Measurements from ENCODE around the gene TRIM14. TPM values are rescaled to one million over a fixed set of nuclear protein-coding genes. Genes with fewer than 3 reads are reported as not detected.

TRIM14 gene
- total and polyA plus RNA-seq, 2 of the 4 experiments (the other 2 are of a cell fraction): 3.0 to 8.5 TPM

DNA sequence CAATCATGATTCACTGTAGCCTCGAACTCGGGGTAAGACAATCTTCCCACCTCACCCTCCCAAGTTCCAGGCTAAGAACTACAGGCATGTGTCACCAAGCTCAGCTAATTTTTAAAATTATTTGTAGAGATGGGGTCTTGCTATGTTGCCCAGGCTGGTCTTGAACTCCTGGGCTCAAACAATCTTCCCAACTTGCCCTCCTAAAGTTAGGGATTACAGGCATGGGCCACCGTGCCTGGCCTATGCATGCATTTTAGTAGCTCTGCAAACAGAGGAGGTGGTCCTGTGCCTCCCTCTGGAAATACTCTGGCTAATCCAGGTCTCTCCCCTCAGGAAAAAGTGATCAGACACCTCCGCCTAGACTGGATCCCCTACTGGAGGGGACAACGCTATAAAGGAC is 21.5 kb upstream of the TRIM14 start:
- Histone ChIP-seq H4K8ac (ENCODE audit: low read depth in 2 of 2, low read length in 2 of 2) (no peak overlapping the region), H4K5ac (ENCODE audit: low read depth, low read length) (no peak overlapping the region), H2BK120ac (ENCODE audit: low read depth, low read length) (no peak overlapping the region), H3K18ac (ENCODE audit: low read depth, low read length) (no peak overlapping the region), H3K4me2 (ENCODE audit: low read depth, low read length) (no peak overlapping the region), H3K9me1 (ENCODE audit: insufficient read depth, low read length) (no peaks in the 10 kb centered on the region; the same call in 1 of the 2 replicates), H3K9me3 (ENCODE audit: control insufficient read depth, insufficient read depth, low read length) (no peaks in the 10 kb centered on the region), H3K23ac (ENCODE audit: low read depth, low read length) (no peak overlapping the region), H2BK15ac (ENCODE audit: low read depth, low read length) (no peak overlapping the region), H2AFZ (replicated peaks; ENCODE audit: low read length, poor library complexity) (no peak overlapping the region), H2AK5ac (ENCODE audit: low read depth, low read length) (no peak overlapping the region), H3K4ac (ENCODE audit: low read depth, low read length) (no peak overlapping the region), H3K36me3 (ENCODE audit: control insufficient read depth, insufficient read depth, low read length) (no peaks in the 10 kb centered on the region), H3K4me1 (ENCODE audit: control insufficient read depth, insufficient read depth, low read length) (no peaks in the 10 kb centered on the region), H3K56ac (ENCODE audit: extremely low read depth, insufficient read depth, low read length) (no peak overlapping the region), H3K14ac (replicated peaks; ENCODE audit: low read depth, low read length) (no peak overlapping the region), H3K27me3 (ENCODE audit: control insufficient read depth, insufficient read depth, low read length) (peaks cover 6% of the 10 kb centered on the region), H2BK5ac (ENCODE audit: low read depth, low read length, poor library complexity, severe bottlenecking) (no peak overlapping the region), H4K91ac (ENCODE audit: insufficient read depth, low read depth, low read length) (no peak overlapping the region), H4K20me1 (ENCODE audit: insufficient read depth, low read length) (no peaks in the 10 kb centered on the region), H3K27ac (ENCODE audit: insufficient read depth, low read length) (no peak overlapping the region), H3K9ac (ENCODE audit: low read depth, low read length) (no peak overlapping the region), H3K79me1 (ENCODE audit: low read depth in 1 of 2, low read length in 2 of 2) (no peaks in the 10 kb centered on the region), H3K4me3 (ENCODE audit: insufficient read depth, low read depth, low read length) (no peak overlapping the region), H2AK9ac (replicated peaks; ENCODE audit: low read depth, low read length, poor library complexity) (no peak overlapping the region), H2BK20ac (ENCODE audit: low read depth, low read length) (no peak overlapping the region)
- DNase-seq (no peak), ATAC-seq (ENCODE audit: low read depth) (no peak)
- ChIA-PET CTCF (no interaction called here), POLR2A (ENCODE audit: unreplicated experiment) (no interaction called here)
- no peak for TF ChIP-seq MXI1 (IDR thresholded peaks at IDR 0.05; ENCODE audit: borderline replicate concordance, low read depth, low read length)
- TF ChIP-seq CEBPB (IDR thresholded peaks at IDR 0.05; ENCODE audit: low read depth, low read length): no peak
- no peak for TF ChIP-seq MAFK (IDR thresholded peaks at IDR 0.05; ENCODE audit: low read depth, low read length)
- TF ChIP-seq CHD1 (IDR thresholded peaks at IDR 0.05; ENCODE audit: low read depth, low read length): no peak
- dilution Hi-C loops (cut with HindIII; ENCODE audit: low sequenced_read_pairs, unreplicated experiment) (no loop called here), intact Hi-C loops (cut with micrococcal nuclease) (no loop called here), in situ Hi-C loops (cut with MboI; ENCODE audit: low sequenced_read_pairs) (no loop called here)
- no TSS peak for BruUV-seq (replicated peaks)
- 80% methylated on average over 1 of the region's 5 CpGs; no CpG with 5 or more reads in 1 of the 2 experiments for WGBS, 2 experiments (ENCODE audit: extremely low coverage in 2 of 2, insufficient read length in 1 of 2)

All from IMR-90 (cell line).